HG03439 (cell line): ENCODE results near the gene USP33.
"Not testable (repeated sequence)": the region's sequence is repeated elsewhere in the genome, so short reads cannot be mapped to it uniquely, and the experiment has no call there.

Experiments
- ATAC-seq: cut with Tn5 transposase; IDR thresholded peaks from one replicate; pipeline ENCODE4 v1.9.1; 2021; ENCODE audit warnings: mild to moderate bottlenecking, moderate library complexity; ENCODE audit not compliant: unreplicated experiment

USP33 gene

DNA sequence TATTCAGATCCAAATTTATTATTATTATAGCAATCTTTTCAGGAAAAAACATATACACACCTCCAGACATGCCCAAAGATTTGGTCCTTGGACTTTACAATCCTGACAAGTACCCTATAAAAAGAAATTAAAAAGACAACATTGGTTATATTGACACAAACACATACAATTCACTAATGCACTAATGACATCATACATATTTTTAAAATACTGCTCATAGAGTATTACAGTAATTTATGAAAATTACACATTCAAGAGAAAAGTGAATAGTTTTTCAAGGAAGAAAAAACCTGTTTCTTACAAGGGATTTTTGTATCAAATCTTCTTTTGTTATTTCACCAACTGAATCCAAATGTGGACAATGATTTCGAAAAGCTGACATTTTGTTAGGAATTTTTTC is 18.3 kb downstream of the USP33 start:
- ATAC-seq = no peak

DNA sequence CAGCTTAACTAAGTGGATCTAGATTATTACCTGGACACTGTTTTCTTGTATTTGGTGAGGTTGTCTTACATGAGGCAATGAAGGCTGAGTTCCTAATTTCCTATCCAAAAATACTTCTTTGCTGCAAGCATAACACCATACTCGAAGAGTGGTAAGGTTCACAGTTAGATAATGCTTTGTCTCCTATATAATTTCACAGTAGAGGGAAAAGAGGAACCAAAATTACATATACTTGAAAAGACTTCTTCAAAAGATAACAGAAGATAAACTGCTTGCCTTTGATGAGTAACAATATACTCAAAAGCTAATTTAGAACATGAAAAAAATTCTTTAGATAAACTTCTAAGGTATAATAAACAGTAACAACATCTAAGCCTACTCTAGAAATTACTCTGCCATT is 20.4 kb downstream of the USP33 start:
- no peak for ATAC-seq

DNA sequence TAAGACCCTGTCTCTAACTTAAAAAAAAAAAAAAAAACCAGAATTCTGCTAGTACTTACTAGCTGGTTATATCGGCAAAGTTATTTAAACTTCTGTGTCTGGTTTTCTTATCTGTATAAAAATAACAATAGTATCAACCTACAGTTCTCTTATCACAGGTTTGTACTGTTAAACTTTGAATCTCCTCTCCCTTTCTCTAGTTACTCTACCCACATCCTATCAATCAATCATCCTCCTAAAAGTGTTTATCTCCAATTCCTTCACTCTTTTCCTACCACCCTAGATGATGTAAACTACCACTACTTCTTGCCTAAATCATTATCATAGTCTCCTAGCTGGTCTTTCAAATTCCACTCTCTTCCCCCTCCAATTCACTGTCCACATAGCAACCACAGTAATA is 27.6 kb downstream of the USP33 start:
- ATAC-seq = no peak

DNA sequence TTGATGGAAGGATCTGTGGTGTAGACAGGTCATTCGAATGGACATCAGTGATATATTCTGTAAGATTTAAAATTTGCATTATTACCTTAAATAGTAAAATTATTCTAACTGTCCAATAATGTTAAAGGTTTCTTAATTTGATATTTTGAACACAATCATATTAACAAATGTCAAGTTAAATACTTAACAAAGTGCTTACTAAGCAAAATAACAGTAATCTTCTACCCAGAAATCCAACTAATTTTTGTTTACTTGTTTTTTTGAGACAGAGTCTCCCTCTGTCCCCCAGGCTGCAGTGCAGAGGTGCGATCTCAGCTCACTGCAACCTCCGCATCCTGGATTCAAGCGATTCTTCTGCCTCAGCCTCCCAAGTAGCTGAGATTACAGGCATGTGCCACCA is 33.9 kb downstream of the USP33 start:
- ATAC-seq = no peak

DNA sequence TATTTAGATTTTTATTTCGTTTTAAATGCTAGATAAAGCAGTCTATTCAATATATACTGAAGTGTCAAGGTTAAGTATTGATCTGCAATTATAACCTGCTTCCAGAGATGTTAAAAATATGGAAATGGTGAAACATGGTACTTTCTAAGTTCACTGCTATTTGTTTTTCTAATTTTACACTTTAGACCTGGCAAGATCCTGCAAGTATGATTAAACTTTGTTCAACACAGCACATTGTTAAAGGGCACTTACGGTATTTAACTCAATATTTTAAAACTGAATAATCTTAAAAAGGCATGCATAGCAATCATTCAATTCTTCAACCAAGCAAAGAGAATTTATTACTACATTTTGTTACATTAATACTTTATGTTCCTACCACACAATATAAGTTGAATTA is 41.5 kb downstream of the USP33 start:
- no peak for ATAC-seq

DNA sequence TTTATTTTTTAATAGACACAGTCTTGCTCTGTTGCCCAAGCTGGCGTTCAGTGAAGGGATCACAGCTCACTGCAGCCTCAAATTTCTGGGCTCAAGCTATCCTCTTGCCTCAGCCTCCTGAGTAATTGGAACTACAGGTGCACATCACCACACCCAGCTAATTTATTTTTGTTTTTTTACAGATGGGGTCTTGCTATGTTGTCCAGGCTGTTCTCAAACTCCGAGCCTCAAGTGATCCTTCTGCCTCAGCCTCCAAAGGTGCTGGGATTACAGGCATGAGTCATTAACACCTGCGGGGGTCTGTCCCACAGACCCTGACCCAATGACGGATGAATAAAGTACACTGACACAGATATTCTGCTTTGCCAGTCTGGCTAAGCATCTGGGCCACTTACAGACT is 43.6 kb downstream of the USP33 start:
- ATAC-seq = no peak

DNA sequence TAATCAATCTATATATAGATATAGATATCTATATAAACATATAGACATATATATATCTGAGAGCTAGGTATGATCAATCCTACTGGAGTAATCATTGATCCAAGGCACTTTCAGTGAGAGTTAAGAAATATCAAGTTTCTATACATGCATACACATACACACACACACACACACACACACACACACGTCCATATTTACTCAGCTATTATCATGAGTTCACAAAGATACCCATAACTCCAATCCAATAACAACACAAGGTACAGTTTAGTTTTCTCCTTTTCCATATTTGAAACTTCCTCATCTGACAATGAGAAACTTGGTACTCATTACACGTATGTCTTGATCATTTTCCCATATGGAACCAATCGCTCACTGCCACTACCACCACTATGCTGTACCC is 49.9 kb downstream of the USP33 start:
- no peak for ATAC-seq

DNA sequence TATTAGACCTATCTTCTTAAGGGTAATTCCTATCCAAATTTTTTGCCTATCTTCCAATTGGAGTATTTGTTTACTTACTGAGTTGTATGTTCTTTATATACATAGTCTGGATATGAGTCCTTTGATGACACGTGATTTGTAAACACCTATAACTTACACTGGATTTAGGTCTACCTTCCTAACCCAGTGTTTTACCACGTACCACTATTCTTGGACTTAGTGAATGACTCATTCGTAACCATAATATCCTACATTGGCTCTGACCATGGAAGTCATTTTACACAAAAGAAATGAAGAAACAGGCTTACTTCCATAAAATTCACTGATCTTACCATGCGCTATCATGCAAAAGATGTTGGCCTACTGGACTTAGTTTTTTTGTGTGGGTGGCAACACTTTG is 53.3 kb downstream of the USP33 start:
- no peak for ATAC-seq

DNA sequence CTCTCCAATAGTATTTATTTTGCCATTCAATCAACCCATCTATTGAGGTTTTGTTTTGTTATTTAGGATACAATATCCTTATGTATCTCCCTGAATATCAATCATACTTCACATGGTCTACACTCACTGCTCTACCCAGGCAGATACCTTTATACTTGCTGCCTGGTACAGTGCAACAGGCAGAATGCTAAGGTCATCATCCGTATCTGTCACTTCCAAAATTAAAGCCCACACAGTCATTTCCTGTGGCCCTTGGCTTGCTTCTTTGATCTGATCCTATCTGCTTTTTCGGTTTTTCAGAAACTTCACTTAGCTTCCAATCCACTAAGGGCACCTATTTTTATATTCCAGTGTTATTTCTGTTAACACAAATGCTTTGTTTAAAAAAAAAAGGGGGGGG is 54.9 kb downstream of the USP33 start:
- ATAC-seq = no peak

DNA sequence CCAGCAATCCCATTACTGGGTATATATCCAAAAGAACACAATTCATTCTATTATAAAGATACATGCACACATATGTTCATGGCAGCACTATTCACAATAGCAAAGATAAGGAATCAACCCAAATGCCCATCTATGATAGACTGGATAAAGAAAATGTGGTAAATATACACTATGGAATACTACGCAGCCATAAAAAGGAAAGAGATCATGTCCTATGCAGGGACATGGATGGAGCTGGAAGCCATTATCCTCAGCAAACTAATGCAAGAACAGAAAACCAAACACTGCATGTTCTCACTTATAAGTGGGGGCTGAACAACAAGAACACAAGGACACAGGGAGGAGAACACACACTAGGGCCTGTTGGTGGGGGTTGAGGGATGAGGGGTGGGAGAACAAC is 60.0 kb downstream of the USP33 start:
- not testable (repeated sequence) for ATAC-seq

DNA sequence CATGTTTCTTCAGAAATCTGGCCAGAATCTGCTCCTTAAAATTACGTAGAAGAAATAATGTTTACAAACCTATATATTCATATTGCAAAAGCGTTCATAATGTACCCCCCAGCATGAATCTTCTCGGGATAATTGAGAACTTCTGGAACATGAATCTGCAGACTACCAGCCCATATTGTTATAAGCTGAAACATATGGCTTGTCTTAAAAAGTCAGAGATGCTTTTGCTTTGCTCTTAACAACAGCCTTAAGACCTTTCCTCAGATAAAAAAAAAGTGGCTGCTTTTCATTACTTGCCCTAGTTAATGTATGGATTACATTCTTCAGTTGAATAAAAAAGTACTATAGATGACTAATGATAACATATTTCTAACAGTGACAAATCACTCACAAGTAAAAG is 62.2 kb downstream of the USP33 start:
- ATAC-seq = no peak

DNA sequence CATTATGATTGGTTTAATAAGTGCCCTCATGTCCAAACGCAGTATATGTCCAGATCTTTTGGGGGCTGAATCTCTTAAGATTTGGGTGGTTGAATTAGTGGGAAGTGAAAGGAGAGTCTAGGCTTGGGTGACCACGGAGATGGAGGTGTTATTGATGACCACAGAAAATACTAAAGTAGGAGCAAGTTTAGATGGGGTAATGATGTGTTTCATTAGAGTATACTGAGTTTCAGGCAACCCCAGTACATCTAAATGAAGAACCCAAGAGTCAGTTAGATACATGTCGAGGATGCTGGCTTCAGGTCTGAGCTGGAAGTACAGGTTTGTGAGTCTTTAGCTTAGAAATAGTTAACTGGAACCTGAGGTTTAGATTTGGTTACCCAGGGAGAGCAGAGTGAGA is 70.7 kb downstream of the USP33 start:
- no peak for ATAC-seq

DNA sequence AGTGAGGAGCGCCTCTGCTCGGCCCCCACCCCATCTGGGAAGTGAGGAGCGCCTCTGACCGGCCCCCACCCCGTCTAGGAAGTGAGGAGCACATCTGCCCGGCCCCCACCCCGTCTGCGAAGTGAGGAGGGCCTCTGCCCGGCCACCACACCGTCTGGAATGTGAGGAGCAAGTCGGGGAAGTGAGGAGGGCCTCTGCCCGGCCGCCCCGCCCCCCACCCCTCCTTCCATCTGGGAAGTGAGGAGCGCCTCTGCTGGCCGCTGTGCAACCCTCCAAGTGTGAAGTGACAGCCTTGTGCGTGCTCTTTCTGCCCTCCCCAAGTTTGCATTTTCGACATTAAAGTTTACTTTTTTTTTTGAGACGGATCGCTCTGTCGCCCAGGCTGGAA is 72.1 kb downstream of the USP33 start:
- no peak for ATAC-seq

DNA sequence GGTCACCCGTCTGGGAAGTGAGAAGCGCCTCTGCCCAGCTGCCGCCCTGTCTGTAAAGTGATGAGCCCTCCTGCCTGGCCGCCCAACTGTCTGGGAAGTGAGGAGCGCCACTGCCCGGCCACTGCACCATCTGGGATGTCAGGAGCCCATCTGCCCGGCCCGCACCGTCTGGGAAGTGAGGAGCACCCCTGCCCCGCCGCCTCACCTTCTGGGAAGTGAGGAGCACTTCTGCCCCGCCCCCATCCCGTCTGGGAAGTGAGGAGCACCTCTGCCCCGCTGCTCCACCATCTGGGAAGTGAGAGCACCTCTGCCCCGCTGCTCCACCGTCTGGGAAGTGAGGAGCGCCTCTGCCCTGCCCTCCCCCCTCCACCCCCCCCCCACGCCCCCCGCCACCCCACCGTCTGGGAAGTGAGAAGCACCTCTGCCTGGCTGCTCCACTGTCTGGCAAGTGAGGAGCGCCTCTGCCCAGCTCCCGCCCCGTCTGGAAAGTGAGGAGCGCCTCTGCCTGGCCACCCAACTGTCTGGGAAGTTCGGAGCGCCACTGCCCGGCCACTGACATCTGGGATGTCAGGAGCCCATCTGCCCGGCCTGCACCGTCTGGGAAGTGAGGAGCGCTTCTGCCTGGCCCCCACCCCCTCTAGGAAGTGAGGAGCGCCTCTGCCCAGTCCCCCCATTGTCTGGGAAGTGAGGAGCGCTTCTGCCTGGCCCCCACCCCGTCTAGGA is 72.7 kb downstream of the USP33 start:
- no peak for ATAC-seq

DNA sequence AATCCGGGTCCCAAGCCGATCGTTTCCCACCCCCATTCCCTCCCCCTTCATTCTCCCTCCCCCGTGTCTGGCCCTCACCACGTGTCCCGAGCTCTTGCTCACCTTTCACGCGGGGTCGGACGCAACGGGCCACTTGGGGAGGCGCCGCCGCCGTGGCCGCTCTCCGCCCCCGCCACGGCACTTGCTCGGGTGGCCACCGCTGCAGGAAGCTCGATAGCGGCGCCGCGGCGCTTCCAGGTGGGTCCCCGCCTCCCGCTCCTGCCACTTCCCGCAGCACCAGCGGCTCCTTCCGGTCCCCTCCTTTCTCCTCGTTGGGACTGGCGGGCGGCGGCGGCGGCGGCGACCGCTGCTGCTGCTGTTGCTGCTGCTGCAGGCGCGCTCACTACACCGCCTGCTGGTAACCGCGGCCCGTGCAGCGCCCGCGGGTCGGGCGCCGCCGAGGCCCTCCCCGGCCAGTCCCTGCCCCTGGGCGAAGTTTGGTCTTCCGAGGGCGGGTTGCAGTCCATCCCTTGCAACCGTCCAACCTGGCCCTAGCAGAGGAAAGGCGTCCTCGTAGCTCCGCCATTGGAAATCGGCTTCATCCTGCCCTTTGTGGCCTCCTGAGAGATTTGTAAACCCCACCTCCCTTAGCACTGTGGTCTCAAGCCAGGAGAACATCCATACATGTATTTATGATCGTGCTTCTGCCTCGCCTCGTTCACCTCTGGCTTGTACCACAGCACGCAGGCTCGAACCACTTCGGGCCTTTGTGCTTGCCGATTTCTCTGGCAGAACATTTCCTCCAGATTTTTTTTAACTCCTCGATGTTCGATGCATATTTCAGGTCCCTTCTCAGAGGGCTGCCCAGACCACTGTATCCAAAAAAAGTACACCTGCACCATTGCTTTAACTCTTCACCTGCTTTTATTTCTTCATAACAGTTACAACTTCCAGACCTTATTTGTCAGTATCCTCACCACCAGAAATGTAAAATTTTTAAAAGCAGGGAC is 76.2 kb downstream of the USP33 start:
- ATAC-seq = peak; percentile 77

DNA sequence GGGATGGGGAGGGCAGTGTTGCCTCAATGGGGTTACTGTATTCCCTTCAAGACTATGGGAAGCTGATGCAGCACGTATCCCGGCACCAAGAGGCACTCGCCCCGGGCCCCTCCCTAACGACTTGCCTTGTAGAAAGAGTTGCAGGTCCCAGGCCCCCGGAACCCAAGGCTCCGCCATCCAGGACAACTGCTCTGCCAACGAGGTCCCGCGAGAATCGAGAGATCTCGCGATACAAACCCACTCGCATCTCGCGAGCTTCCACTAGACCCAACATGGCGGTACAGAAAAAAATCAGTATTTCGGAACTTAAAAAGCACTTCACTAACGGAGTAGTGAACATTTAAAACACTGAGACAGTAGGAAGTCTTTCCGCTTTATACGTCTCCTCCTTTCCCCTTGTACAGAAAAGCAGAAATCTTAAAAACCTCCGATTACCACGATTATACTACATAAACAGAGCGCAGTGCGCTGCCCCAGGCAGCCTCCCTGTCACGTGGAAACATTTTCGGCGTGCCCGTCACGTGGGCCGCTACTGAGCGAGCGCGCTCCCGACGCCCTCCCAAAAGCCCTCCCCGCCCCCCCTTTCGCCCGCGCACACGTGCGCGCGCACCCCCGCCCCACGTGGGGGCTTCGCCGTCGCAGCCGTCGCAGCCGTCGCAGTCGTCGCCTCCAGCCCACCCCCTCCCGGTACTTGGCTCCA is 77.0 kb downstream of the USP33 start, which contains the start of gene ZZZ3:
ZZZ3 (minus strand) TSS at position 199 of the 700 bp plus-strand sequence. CDS start 49,304 bp downstream, outside the sequence.
- ATAC-seq = peak; percentile 76

DNA sequence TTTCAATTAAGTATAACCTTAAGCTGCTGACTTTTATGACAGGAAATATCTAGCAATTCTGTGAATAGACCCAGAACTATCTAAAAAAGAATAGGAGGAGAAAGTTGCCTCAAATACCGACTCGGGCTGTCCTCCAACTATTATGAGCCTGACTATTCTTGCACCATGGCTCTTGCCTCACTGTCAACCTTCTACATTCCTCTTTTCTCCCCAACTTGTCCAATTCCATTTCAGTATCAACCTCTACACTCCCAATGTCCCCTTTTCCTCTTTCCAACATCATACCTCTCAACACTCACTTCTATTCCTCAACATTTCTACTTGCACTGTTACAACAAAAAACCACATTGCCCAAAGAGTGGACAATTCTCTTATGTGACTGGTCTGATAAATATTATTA is 79.5 kb downstream of the USP33 start:
- ATAC-seq = no peak

DNA sequence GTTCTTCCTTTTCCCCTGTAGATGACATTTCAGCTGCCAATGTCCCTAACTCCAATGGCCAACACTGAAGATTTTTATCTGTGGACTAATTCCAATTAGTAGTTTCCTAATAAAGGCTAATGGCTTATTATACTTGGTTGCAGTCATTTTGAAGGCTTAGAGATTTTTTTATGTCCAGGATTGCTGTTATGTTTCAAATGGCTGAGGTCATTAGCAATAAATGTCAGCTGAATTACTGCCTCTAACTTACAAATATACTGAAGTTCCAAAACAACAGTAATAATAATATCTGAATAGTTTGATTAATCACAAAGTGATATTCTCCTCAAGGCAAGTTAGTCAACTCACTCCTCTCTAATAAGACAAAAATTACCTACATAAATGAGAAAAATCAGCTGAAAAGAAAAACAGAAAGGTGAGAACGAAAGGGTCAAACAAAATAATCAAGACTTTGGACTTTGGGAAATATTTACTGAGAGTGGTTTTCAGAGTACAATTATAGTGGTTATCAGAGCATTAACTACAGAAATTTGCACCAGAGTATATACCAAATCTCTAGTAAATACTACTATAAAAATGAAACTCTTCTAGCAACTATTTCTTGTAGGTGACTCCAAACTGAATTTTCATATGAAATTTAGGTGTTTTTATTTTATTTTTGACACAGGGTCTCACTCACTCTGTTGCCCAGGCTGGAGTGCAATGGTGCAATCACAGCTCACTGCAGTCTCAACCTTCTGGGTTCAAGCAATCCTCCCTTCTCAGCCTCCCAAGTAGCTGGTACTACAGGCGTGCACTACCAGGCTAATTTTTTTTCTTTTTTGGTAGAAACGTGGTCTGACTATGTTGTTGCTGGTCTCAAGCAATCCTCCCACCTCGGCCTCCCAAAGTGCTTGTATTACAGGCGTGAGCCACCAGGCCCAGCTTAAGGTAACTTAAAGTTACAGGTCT is 80.7 kb downstream of the USP33 start:
- no peak for ATAC-seq

DNA sequence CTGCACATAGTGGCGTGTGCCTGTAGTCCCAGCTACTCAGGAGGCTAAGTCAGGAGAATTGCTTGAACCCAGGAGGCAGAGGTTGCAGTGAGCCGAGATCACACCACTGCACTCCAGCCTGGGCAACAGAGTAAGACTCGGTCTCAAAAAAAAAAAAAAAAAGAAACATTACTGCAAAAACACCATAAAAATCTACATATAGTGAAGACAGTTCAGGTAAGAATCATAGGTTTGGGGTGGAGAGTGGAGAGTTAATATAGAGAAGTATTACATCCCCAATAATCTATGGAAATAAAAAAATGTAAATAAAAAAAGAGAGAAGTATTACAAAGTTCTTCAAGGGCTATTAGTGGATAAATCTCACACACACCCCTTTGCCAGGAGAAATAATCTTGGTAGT is 84.8 kb downstream of the USP33 start:
- ATAC-seq = not testable (repeated sequence)

DNA sequence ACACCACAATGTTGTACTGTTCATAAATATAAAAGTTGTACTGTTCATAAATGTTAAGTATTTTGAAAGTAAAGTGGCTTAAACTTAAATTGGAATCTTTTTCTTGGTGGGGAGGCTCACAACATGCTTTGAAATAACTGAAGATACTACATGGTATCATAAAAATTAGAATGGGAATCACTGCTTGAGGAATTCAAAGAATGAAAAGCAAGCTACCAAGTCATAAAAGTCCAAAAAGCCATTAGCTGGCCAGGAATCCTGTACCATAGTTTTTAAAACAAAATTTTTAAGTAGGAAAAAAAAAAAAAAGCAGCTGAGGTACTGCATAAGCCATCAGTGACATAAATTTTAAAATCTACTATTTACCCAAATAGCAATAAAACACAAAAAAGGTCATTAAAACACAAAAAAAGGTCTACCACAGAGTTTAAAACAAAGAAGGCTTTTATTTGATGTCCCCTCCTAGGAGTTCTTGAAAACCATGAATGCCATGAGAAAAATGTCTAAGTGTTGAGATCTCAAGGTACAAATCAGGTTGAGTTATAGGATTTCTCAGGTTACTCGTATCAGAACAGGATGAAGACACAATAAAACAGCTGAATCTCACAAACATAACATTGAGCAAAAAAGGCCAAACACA is 85.8 kb downstream of the USP33 start:
- ATAC-seq = no peak
